ENCODE data around the gene KNSTRN.

- TF ChIP-seq CTCF (conservative IDR thresholded peaks at IDR 0.05; ENCODE audit: low read depth, low read length) (peak; percentile 89), EZH2 (IDR thresholded peaks at IDR 0.05; ENCODE audit: borderline replicate concordance, low read depth, low read length, poor library complexity, severe bottlenecking) (no peak)
Measured at GRCh38 chr15:40344631-40345120, 37.8 kb upstream of the KNSTRN start.
